HG03066 (cell line): Measurements from ENCODE around the gene AMOTL1.

ENCODE experiments used
- ATAC-seq: cut with Tn5 transposase; IDR thresholded peaks from one replicate; pipeline ENCODE4 v1.9.1; 2021; ENCODE audit warnings: low read depth; ENCODE audit not compliant: unreplicated experiment

AMOTL1 gene

GRCh38 chr11:94768602-94769541 is 716 bp downstream of the AMOTL1 start:
- peak; percentile 31 for ATAC-seq

GRCh38 chr11:94769880-94770279 is 1.7 kb downstream of the AMOTL1 start:
- ATAC-seq: no peak

- no peak for ATAC-seq
These were observed 2.5 kb downstream of the AMOTL1 start for GRCh38 chr11:94770563-94771120.

- no peak for ATAC-seq
These were observed 3.2 kb downstream of the AMOTL1 start for GRCh38 chr11:94771390-94771789.

- ATAC-seq: no peak
These were observed 3.8 kb downstream of the AMOTL1 start for GRCh38 chr11:94771951-94772350.

- ATAC-seq: no peak
These were observed 5.7 kb downstream of the AMOTL1 start for GRCh38 chr11:94773842-94774241.

GRCh38 chr11:94774345-94774744 is 6.2 kb downstream of the AMOTL1 start:
- no peak for ATAC-seq

- no peak for ATAC-seq
These were observed 7.6 kb downstream of the AMOTL1 start for GRCh38 chr11:94775567-94776327.

GRCh38 chr11:94776351-94777321 is 8.5 kb downstream of the AMOTL1 start:
- no peak for ATAC-seq

- no peak for ATAC-seq
These were observed 12.3 kb downstream of the AMOTL1 start for GRCh38 chr11:94780432-94780831.

- ATAC-seq: no peak
These were observed 13.7 kb downstream of the AMOTL1 start for GRCh38 chr11:94781837-94782236.

- no peak for ATAC-seq
These were observed 14.3 kb downstream of the AMOTL1 start for GRCh38 chr11:94782446-94782845.

GRCh38 chr11:94784884-94785283 is 16.7 kb downstream of the AMOTL1 start:
- no peak for ATAC-seq

- ATAC-seq: no peak
These were observed 17.4 kb downstream of the AMOTL1 start for GRCh38 chr11:94785509-94785908.

GRCh38 chr11:94786264-94787126 is 18.3 kb downstream of the AMOTL1 start:
- ATAC-seq: no peak

- no peak for ATAC-seq
These were observed 19.6 kb downstream of the AMOTL1 start for GRCh38 chr11:94787801-94788200.

GRCh38 chr11:94788396-94788795 is 20.2 kb downstream of the AMOTL1 start:
- ATAC-seq: no peak

GRCh38 chr11:94790197-94790596 is 22.0 kb downstream of the AMOTL1 start:
- no peak for ATAC-seq

- ATAC-seq: no peak
These were observed 22.6 kb downstream of the AMOTL1 start for GRCh38 chr11:94790661-94791180.
